DMS153 treated with DMSO at 0.1 percent for 48 hours (cell line): ENCODE results near the gene DCP1A.
"Not testable (repeated sequence)": the region's sequence is repeated elsewhere in the genome, so short reads cannot be mapped to it uniquely, and the experiment has no call there.

ENCODE experiments used
- DNase-seq: peaks from one replicate; lab custom pipeline; 2025; ENCODE audit not compliant: unreplicated experiment; lab: John Stamatoyannopoulos, UW

Gene DCP1A

DNA sequence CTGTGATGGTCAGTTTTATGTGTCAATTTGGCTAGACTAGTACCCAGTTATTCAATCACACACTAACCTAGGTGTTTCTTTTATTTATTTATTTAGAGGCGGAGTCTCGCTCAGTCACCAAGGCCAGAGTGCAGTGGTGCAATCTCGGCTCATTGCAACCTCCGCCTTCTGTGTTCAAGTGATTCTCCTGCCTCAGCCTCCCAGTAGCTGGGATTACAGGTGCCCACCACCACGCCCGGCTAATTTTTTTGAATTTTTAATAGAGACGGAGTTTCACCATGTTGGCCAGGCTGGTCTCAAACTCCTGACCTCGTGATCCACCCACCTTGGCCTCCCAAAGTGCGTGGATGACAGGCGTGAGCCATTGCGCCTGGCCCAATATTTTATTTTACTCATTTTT is 78.2 kb downstream of the DCP1A start:
- not testable (repeated sequence) for DNase-seq

DNA sequence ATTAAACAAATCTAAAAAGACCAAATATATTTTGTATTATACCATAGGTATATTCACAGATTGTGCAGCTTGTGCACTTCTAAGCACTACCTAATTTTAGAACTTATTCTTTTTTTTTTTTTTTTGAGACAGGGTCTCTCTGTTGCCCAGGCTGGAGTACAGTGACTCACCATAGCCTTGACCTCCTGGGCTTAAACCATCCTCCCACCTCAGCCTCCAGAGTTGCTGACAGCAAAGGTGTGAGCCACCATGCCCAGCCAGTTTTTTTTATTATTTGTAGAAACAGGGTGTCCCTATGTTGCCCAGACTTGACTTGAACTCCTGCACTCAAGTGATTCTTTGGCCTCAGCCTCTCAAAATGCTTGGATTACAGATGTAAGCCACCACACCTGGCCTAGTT is 79.6 kb downstream of the DCP1A start:
- no peak for DNase-seq

DNA sequence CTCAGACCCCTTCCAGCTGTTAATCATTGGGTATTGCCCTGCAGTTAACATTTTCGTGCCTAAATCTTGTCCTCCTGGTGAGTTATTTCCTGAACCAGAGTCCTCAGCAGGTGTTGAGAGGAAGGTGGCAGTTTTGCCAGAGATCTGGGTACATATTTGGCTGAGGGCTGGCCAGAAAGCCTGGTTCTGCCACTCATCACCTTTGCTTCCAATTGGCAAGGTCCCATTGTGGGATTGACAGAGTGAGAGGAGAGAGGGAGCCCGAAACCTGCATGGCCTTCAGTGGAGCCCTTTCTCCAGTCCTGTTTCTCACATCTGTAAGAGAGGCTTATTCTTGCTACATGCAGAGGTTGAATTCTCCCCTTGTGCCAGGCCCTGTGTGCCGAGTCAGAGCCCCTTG is 82.6 kb downstream of the DCP1A start:
- DNase-seq = no peak

DNA sequence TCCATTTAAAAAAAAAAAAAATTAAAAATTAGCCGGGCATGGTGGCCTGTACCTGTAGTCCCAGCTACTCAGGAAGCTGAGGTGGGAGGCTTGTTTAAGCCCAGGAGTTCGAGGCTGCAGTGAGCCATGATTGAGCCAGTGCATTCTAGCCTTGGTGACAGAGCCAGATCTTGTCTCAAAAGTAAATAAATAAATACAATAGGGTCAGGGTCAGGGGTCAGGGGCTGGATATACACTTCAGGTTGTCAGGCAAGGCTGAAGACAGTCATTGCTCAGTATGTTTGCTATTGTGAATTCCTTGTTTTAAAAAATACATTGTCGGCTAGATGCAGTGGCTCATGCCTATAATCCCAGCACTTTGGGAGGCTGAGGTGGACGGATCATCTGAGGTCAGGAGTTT is 83.4 kb downstream of the DCP1A start:
- DNase-seq = no peak

DNA sequence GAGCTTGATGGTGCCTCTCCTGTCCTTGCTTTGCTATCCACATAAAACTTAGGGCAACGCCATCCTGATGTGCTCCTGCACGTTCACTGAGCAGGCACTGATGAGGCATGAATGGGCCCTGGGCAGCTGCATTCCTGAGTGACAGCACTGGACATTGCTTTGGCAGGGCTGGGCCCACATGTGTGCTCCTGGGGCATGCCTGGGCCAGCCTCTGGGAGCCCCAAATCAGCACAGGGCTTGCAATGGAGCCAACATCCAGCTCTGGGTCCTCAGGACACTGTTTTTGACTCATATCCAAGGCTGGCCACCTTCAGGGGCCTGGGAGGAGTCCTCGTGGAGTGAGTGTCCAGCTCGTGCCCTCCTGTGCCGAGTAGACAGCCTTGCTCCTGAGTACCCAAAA is 85.6 kb downstream of the DCP1A start:
- DNase-seq = no peak

DNA sequence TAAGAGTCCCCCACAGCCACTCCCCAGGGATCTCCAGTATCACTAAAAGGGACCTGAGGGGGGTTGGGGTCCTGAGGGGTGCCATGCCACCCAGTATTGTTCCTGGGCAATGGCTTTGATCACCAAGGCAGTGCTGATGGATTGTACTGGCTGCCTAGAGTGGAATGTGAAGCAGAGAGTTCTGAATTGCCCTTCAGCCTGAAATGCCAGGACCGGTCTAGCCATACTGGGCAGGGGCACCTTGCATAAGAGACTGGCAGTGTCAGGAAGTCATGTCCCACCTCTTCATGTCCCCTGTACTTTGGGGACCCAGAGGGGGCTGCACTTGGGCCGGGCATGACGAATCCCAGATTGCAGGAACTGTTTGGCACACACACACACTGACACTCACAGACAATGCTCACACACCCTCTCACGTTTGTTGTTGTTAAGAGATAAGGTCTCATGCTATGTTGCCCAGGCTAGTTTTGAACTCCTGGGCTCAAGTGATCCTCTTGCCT is 87.0 kb downstream of the DCP1A start:
- DNase-seq = no peak

DNA sequence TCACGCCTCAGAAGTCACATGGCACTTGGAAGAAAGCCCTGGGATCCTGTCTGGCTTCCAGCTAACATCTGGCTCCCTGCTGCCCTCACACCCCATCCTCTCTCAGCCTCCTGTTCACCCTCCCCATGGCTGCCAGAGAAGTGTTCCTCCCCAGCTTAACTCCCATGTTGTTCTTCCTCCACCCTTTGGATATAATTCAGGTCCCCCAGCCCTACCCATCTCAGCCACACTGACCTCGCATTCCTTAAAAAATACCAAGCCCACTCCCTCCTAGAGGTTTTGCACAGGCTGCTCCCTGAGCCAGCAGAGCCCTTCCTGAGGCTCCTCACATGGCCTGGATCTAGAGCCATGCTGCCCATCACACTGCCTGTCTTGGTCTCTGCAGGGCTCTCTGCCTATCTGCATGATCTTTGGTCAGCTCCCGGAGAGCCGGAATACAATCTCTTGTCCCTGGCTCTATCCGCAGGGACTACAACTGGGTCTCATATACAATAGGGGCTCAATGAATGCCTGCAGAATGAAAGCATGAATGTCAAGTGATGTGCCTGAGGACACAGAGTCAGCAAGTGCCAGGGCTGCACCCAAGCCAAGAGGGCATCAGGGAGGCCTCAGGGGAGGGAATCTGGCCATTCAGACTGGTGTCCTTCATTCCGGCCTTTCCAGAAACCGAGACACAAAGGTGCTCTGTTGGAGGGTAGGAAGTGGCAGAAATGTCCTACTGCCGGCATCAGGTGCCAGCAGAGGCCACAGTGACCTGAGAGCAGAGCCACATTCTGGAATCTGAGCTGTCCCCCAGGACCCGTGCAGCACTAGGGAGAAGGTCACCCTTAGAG is 87.7 kb downstream of the DCP1A start:
- no peak for DNase-seq

DNA sequence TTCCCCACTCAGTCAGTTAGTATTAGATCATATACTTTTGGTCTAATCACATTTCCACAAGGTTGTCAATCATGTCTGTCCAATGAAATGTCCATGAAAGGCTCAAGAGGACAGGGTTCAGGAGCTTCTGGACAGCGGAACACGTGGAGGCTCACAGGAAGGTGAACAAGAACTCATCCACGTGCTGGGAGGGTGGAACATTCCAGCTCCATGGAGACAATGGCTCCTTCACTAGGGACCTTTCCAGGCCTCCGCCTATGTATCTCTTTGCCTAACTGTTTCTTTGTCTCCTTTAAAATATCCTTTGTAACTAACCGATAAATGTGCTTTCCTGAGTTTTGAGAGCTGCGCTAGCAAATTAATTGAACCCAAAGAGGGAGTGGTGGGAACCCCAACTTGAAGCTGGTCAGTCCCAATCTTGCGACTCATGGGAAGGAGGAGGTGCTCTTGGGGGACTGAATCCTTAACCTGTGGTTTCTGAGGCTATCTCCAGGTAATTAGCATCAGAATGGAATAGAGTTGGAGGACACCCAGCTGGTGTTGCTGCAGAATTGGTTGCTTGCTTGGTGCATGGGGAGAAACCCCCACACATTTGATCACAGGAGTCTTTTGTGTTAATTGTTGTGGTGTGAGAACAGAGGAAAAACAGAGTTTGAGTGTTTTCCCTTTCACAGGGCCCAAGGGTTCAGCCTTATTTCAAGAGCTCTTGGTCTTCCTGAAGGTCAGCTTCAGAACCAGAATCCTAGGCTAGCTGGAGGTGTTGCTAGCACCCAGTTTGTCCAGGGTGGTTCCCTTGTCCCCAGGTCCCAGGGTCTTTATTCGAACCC is 88.5 kb downstream of the DCP1A start:
- DNase-seq = no peak

DNA sequence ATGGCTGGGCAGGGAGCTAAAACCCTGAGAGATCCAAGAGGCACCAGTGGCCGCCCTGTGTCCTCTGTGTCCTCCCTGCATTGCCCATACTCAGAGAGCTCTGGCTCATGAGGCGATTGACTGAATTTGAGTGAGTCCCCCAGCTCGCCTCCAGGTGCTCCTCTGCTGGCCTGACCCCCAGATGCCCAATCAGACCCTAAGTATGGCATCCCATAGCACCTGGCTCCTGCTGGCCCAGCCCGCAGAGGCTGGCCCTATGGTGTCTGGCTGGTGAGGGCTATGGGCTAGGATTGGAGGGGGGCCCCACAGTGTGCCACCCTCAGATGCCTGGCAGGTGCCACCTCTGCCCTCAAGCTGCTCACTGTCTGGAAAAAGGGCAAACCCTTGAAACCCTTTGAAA is 89.9 kb downstream of the DCP1A start:
- DNase-seq = no peak

DNA sequence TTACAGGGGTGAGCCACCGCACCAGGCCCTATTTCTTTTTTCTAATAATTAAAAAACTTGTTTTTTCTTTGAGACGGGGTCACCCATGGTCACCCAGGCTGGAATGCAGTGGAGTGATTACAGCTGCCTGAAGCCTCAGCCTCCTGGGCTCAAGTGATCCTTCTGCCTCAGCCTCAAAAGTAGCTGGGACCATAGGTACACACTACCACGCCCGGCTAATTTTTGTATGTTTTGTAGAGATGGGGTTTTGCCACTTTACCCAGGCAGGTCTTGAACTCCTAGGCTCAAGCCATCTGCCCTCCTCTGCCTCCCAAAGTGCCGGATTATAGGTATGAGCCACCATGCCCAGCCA is 90.7 kb downstream of the DCP1A start:
- DNase-seq = no peak

DNA sequence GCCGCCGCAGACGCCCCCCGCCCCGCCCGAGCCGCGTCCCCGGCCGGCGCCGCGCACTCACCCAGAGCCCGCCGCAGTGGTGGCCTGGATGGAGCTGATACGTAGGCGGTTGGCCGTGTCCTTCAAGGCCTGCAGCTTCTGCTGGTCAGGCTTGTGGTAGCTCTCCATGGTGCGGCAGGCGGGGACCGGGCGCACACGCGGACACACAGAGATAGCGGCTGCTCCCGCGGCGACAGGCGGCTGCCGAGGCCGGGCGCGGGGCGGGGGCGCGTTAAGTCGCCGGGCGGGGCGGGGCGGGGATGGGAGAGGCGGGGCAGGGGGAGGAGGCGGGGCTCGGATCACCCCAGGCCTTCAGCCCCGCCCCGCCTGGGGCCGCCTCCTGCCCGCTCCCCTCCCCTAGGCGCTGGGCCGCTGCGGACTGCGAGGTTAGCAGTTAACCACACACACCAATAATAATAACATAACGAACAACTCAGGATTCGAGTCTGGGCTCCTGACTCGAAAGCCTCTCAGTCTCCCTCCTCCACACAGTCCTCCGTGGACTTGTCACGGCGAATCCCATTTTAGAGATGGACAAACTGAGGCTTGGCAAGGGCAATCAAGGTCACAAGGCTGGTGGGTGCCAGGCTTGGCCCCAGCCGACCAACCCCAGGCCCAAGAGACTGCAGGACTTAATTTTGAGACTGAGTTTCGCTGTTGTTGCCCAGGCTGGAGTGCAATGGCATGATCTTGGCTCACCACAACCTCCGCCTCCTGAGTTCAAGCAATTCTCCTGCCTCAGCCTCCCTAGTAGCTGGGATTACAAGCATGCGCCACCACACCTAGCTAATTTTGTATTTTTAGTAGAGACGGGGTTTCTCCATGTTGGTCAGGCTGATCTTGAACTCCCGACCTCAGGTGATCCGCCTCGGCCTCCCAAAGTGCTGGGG is 91.3 kb downstream of the DCP1A start, which contains the start of gene TKT:
Gene TKT (minus strand): TSS at position 248 of the 929 bp plus-strand sequence. CDS start 80 bp downstream, at position 168.
- DNase-seq = peak; percentile 20

DNA sequence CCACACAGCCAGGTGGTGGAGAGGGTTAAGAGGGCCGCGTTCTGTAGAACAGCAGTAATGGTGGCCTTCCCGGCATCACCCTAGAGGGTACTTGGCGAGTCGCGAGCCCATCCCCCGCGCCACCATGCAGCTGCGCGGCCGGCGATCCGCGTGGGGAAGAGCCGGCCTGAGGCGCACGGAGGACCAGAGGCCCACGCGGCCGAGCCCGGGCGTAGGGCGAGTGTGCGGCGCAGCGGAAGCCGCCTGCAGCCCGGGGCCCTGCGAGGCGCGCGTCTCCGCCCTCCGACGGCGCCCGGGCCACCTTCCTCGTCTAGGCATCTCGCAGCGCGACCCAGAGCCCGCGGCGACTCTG is 91.9 kb downstream of the DCP1A start:
- no peak for DNase-seq

DNA sequence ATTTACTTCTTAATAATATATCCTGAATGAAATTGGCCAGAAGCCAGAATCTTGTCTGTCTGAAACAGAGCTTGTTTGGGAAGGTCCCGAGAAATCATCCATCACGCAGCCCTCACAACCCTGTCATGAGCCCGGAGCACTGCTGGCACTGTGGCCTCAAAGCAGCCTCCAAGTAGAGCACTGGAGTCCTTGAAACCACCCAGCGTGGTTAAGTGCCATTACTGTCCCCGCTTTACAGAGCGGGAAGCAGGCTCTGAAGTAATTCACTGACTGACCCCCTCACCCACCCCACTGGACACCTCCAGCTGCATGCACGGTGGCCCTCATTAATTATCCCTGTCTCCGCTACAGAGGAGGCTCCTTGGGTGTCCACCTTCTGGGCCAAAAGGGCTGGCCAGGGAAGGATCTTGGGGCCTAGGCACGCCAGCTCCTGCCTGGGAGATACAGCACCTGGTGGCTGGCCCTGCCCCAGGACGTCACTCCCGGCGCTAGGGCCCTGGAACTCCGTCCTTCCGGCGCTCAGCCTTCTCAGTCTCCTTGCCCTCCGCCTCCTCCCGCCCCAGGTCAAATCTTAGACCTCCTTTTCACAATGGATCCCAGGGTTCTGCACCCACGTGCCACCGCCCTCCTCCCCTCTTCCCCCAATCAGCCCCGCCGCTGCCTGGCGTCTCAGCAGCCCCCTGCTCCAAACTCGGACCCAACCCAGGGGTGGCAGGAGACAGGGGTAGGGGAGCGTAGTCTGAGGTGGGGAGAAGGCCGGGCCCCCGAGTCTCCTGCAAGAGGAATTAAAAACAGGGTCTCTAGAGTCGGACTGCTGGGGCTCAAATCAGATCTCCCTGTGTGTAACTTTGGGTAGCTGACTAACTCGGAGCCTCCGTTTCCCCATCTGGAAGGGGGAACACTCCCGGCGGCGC is 92.6 kb downstream of the DCP1A start:
- peak; percentile 1 for DNase-seq

DNA sequence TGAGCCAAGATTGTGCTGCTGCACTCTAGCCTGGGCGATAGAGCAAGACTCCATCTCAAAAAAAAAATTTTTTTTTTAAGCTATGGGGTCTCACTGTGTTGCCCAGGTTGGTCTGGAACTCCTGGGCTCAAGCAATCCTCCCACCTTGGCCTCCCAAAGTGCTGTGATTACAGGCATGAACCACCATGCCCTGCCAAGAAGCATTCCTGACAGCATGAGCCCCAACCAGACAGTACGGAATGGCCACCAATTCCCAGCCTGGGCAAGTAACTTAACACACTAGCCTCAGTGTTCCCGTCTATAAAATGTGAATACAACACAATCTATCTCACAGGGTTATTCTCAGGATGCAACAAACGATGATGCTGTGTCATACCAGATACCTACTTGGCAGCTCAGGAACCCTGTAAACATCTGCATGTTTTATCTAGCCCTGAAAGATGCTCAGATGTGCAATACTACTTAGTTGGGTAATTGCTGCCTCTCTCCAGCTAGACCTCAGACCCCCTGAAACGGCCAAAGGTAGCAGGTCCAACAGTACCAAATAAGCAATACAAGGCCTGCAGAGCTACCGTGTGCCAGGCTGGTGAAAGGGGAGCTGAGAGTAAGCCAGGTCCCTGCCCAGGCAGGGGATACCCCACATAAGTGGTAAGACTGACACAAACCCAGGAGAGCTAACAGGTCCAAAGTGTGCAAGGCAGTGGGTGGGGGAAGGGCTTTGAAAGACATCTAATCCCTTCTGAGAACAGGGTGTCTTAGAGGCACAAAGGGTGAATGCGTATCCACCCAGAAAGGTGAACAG is 93.4 kb downstream of the DCP1A start:
- no peak for DNase-seq

DNA sequence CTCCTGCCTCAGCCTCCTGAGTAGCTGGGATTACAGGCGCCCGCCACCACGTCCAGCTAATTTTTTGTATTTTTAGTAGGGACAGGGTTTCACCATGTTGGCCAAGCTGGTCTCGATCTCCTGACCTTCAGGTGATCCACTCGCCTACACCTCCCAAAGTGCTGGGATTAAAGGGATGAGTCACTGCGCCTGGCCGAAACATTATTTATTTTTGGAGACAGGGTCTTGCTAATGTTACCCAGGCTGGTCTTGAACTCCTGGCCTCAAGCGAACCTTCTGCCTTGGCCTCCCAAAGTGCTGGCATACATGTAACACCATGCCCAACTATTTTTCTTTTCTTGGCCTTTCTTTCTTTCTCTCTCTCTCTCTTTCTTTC is 94.4 kb downstream of the DCP1A start:
- DNase-seq = not testable (repeated sequence)

DNA sequence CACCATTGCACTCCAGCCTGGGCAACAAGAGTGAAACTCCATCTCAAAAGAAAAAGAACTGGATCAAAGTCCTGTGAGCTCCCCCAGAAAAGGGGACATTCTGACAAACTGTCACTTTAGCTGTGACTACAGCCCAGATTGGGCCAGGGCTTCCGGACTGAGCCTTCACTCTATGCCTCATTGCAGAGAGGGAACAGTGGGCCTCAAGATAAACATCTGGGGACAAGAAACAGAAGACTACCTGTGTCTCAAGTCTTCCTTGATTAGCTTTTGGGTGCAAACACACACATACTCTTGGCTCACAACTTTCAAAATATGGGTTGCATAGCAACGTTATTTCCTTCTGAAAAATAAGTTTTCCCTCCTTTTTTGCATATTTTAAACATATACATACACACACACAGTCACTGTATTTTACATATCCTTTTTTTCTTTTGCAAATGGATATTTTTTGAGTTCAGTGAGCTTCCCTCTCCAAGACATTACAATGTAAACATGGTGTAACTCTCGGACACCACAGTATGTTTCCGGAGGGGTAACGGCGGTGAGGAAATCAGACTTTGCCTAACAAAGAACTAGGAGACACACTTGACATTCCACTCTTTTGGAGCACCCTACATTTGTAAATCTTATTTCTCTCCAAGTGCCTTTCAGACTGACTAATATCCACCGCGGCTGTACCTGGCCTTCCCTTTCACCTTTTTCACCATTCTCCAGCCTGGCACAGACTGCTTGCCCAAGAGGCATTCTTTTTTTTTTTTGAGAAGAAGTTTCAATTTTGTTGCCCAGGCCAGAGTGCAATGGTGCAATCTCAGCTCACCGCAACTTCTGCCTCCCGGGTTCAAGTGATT is 95.0 kb downstream of the DCP1A start:
- DNase-seq = no peak

DNA sequence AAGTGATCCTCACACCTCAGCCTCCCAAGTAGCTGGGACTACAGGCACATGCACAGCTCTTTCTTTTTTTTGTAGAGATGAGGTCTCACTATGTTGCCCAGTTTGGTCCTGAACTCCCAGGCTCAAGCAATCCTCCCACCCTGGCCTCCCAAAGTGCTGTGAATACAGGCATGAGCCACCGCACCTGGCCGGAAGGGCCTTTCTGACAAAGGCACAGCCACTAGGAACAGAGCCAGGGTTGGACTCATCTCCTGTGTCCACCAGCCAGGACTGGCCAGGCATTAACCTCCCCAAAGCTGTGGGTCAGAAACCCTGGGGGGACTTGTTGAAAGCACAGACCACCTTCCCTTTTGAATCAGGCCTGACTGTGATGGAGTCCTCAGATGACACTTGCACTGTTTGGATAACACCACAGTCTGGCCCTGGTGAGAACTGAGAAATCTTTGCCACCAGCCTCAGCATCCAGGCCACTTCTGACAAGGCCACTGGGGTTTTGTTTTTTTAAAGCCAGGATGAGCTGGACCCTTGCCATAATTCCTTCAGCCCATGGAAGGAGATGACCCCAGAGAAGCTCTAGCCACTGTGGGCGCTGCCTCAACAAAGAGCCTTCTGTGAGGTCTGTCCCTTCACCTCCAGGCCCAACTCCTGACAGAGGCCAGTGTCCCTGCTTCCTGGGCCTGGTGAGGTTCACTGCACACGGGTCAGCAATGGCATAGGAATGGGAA is 96.3 kb downstream of the DCP1A start:
- DNase-seq = no peak

DNA sequence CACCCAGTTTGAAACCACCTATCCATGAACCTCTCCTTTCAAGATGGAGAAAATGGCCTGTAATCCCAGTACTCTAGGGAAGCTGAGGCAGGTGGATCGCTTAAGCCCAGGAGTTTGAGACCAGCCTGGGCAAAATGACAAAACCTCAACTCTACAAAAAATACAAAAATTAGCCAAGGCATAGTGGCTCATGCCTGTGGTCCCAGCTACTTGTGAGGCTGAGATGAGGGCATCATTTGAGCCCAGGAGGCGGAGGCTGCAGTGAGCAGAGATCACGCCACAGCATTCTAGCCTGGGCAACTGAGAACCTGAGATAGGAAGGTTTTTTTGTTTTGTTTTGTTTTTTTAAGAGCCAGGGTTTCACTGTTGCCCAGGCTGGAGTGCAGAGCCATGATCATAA is 96.9 kb downstream of the DCP1A start:
- DNase-seq = no peak
